Measurements from ENCODE around the gene MYO1B. TPM values are rescaled to one million over a fixed set of nuclear protein-coding genes. Genes with fewer than 3 reads are reported as not detected.

Gene MYO1B
- total and polyA plus RNA-seq, 2 of the 4 experiments (the other 2 are of a cell fraction) = 57.2 to 116 TPM

DNA sequence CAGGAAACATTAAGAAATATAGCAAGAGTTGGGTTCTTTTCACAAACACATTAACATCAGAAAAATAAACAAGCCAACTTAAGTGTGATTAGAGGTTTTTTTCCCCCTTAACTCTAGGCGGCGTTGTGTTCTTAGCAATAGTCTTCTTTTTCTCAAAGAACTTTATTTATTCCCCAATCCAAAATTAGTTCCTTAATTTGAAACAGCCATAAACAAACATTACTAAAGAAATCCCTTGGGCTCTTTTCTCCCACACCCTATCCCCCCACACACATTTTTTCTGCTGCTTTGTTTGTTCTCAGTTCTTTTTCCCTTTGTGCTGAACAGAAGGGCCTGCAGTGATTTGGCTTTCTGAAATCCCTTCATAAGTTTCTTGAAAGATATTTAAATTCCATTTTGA lies 13.2 kb upstream of the MYO1B start:
- Histone ChIP-seq H2AFZ (replicated peaks; ENCODE audit: low read length, poor library complexity) (no peak overlapping the region), H3K27ac (ENCODE audit: insufficient read depth, low read length) (no peak overlapping the region), H3K4me1 (ENCODE audit: control insufficient read depth, insufficient read depth, low read length) (peaks cover 18% of the 10 kb centered on the region), H2BK20ac (ENCODE audit: low read depth, low read length) (no peak overlapping the region), H3K4me3 (ENCODE audit: insufficient read depth, low read depth, low read length) (no peak overlapping the region), H3K9me1 (ENCODE audit: insufficient read depth, low read length) (peaks cover 3% of the 10 kb centered on the region; the same call in 1 of the 2 replicates), H3K9ac (ENCODE audit: low read depth, low read length) (no peak overlapping the region), H3K56ac (ENCODE audit: extremely low read depth, insufficient read depth, low read length) (no peak overlapping the region), H3K4me2 (ENCODE audit: low read depth, low read length) (peak overlapping the region; percentile 17), H3K27me3 (ENCODE audit: control insufficient read depth, insufficient read depth, low read length) (no peaks in the 10 kb centered on the region), H4K5ac (ENCODE audit: low read depth, low read length) (no peak overlapping the region; the same call in 1 of the 2 replicates), H2BK120ac (ENCODE audit: low read depth, low read length) (peak overlapping the region; percentile 15; the same call in 1 of the 2 replicates), H4K20me1 (ENCODE audit: insufficient read depth, low read length) (no peaks in the 10 kb centered on the region), H2AK5ac (ENCODE audit: low read depth, low read length) (no peak overlapping the region), H4K8ac (ENCODE audit: low read depth in 2 of 2, low read length in 2 of 2) (no peak overlapping the region), H3K18ac (ENCODE audit: low read depth, low read length) (peak overlapping the region; percentile 67), H3K4ac (ENCODE audit: low read depth, low read length) (no peak overlapping the region), H3K79me1 (ENCODE audit: low read depth in 1 of 2, low read length in 2 of 2) (peaks cover 0 to 5% of the 10 kb centered on the region in 2 experiments; a peak in 1 of 4 replicates), H3K14ac (replicated peaks; ENCODE audit: low read depth, low read length) (no peak overlapping the region), H2BK15ac (ENCODE audit: low read depth, low read length) (0 out of 3 replicates have a peak overlapping the region, but pooled peaks have one; percentile 71), H3K9me3 (ENCODE audit: control insufficient read depth, insufficient read depth, low read length) (no peaks in the 10 kb centered on the region), H2AK9ac (replicated peaks; ENCODE audit: low read depth, low read length, poor library complexity) (no peak overlapping the region), H3K36me3 (ENCODE audit: control insufficient read depth, insufficient read depth, low read length) (no peaks in the 10 kb centered on the region), H3K23ac (ENCODE audit: low read depth, low read length) (no peak overlapping the region), H2BK5ac (ENCODE audit: low read depth, low read length, poor library complexity, severe bottlenecking) (peak overlapping the region; percentile 43), H4K91ac (ENCODE audit: insufficient read depth, low read depth, low read length) (no peak overlapping the region)
- BruUV-seq (replicated peaks) = no TSS peak
- WGBS, 2 experiments (ENCODE audit: extremely low coverage in 2 of 2, insufficient read length in 1 of 2) = no CpG with 5 or more reads among the region's 2 CpGs
- intact Hi-C loops (cut with micrococcal nuclease) (loop anchor here (5.0 kb wide), 2 partner anchors 65 to 270 kb away; no protein-coding TSS in a partner anchor), in situ Hi-C loops (cut with MboI; ENCODE audit: low sequenced_read_pairs) (no loop called here), dilution Hi-C loops (cut with HindIII; ENCODE audit: low sequenced_read_pairs, unreplicated experiment) (no loop called here)
- ATAC-seq (ENCODE audit: low read depth) = peak; percentile 56
- 0 out of 2 replicates have a peak, but pooled peaks have one; percentile 37 for TF ChIP-seq SMC3 (IDR thresholded peaks at IDR 0.05; ENCODE audit: low read depth, low read length)
- TF ChIP-seq, protein P1, sequence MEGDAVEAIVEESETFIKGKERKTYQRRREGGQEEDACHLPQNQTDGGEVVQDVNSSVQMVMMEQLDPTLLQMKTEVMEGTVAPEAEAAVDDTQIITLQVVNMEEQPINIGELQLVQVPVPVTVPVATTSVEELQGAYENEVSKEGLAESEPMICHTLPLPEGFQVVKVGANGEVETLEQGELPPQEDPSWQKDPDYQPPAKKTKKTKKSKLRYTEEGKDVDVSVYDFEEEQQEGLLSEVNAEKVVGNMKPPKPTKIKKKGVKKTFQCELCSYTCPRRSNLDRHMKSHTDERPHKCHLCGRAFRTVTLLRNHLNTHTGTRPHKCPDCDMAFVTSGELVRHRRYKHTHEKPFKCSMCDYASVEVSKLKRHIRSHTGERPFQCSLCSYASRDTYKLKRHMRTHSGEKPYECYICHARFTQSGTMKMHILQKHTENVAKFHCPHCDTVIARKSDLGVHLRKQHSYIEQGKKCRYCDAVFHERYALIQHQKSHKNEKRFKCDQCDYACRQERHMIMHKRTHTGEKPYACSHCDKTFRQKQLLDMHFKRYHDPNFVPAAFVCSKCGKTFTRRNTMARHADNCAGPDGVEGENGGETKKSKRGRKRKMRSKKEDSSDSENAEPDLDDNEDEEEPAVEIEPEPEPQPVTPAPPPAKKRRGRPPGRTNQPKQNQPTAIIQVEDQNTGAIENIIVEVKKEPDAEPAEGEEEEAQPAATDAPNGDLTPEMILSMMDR (conservative IDR thresholded peaks at IDR 0.05; ENCODE audit: low read depth, low read length) = peak; percentile 60
- TF ChIP-seq RCOR1 (IDR thresholded peaks at IDR 0.05; ENCODE audit: insufficient replicate concordance, low read length) = no peak
- TF ChIP-seq, protein P2, sequence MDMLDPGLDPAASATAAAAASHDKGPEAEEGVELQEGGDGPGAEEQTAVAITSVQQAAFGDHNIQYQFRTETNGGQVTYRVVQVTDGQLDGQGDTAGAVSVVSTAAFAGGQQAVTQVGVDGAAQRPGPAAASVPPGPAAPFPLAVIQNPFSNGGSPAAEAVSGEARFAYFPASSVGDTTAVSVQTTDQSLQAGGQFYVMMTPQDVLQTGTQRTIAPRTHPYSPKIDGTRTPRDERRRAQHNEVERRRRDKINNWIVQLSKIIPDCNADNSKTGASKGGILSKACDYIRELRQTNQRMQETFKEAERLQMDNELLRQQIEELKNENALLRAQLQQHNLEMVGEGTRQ (IDR thresholded peaks at IDR 0.05; ENCODE audit: low read depth, low read length) = no peak
- TF ChIP-seq POLR2A (IDR thresholded peaks at IDR 0.05; ENCODE audit: low read depth, low read length) = no peak
- TF ChIP-seq RFX5 (IDR thresholded peaks at IDR 0.05; ENCODE audit: low read depth, low read length) = no peak
- no peak for TF ChIP-seq CEBPB (IDR thresholded peaks at IDR 0.05; ENCODE audit: low read depth, low read length)
- no peak for TF ChIP-seq MAFK (IDR thresholded peaks at IDR 0.05; ENCODE audit: low read depth, low read length)
- peak; percentile 62 for TF ChIP-seq RAD21 (IDR thresholded peaks at IDR 0.05; ENCODE audit: low read length)
- no peak for TF ChIP-seq NFE2L2 (IDR thresholded peaks at IDR 0.05; ENCODE audit: low read depth, low read length)
- TF ChIP-seq MAZ (IDR thresholded peaks at IDR 0.05; ENCODE audit: borderline replicate concordance, low read depth, low read length) = no peak
- POLR2A ChIA-PET (ENCODE audit: unreplicated experiment) = no interaction called here
- DNase-seq = peak; percentile 48
- CTCF ChIA-PET = no interaction called here

Measured in IMR-90 (cell line).